ENCODE data around the gene ASNSD1. TPM values are rescaled to one million over a fixed set of nuclear protein-coding genes. Genes with fewer than 3 reads are reported as not detected.
"Not testable (repeated sequence)": the region's sequence is repeated elsewhere in the genome, so short reads cannot be mapped to it uniquely, and the experiment has no call there.

ASNSD1 gene
- total and polyA plus RNA-seq, 7 experiments from 2014 or later: 24.0 to 69.3 (median 44.8) TPM

DNA sequence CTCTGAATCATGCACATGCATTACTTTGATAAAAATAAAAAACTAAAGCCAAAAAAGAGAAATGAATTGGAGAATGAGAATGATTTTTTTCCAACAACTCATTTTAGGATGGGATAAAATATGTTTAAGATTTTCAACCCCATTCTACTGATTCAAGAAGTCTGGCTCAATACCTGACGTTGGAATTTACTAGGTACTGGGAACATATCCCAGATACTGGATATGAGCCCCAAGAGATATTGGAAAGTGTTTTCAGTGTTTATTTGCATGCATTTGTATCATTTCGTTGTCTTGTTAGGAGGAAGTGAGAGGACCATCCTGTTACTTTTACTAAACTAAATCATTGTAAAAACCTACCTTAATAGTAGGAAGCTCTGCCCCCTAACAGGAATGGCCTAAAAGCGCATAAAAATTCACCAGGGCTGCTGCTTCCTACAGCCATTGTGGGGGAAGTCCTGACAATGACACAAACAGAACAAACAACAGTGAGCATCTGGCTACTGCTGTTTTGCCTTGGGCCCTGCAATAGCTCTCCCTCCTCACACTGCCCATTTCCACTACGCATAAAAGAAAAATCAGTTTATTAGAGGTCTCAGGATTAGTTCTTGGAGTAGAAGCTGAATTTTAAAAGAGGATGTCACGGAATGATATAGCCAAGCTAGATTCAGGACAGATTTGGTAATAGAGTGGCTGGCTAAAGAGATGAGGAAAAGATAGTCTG, 48.4 kb downstream of the ASNSD1 start:
- Mint-ChIP-seq H3K9me3 (peaks cover 0 to 9% (median 0%) of the 10 kb centered on the region in 11 donors), H3K27ac (no peak overlapping the region), H3K27me3 (no peaks in the 10 kb centered on the region), H3K36me3 (peaks cover 0 to 27% (median 6%) of the 10 kb centered on the region in 5 donors), H3K4me3 (no peak overlapping the region), H3K4me1 (no peaks in the 10 kb centered on the region)
- Histone ChIP-seq H3K27me3 (ENCODE audit: control insufficient read depth in 2 of 2, insufficient read depth in 2 of 2, low read length in 2 of 2) (no peaks in the 10 kb centered on the region), H3K4me3 (ENCODE audit: low read length) (no peak overlapping the region), H3K9me3 (ENCODE audit: control insufficient read depth in 2 of 3, low read length in 3 of 3) (no peaks in the 10 kb centered on the region), H3K36me3 (ENCODE audit: control insufficient read depth in 2 of 3, insufficient read depth in 3 of 3, low read length in 3 of 3) (peaks cover 0 to 7% (median 3%) of the 10 kb centered on the region in 3 experiments), H3K4me1 (ENCODE audit: control insufficient read depth in 2 of 2, insufficient read depth in 2 of 2, low read length in 2 of 2) (no peaks in the 10 kb centered on the region), H3K27ac (ENCODE audit: low read depth, low read length) (no peak overlapping the region)
- POLR2A ChIA-PET: no interaction called here
- DNase-seq (no peak), ATAC-seq (no peak)
- intact Hi-C loops (cut with micrococcal nuclease): no loop called here
- CTCF ChIA-PET: interaction anchor here (0.7 kb wide), 1 partner anchor 84 kb away, joined by 4 read pairs; no protein-coding TSS in a partner anchor

DNA sequence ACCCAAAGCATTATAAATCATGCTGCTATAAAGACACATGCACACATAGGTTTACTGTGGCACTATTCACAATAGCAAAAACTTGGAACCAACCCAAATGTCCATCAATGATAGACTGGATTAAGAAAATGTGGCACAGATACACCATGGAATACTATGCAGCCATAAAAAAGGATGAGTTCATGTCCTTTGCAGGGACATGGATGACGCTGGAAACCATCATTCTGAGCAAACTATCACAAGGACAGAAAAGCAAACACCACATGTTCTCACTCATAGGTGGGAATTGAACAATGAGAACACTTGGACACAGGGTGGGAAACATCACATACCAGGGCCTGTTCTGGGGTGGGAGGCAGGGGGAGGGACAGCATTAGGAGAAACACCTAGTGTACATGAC, 56.3 kb downstream of the ASNSD1 start:
- H3K27me3 ChIP-seq (ENCODE audit: control insufficient read depth in 2 of 2, insufficient read depth in 2 of 2, low read length in 2 of 2); H3K4me3 Mint-ChIP-seq; CTCF ChIA-PET; intact Hi-C loops (cut with micrococcal nuclease); H3K36me3 ChIP-seq (ENCODE audit: control insufficient read depth in 2 of 3, insufficient read depth in 3 of 3, low read length in 3 of 3); H3K4me1 ChIP-seq (ENCODE audit: control insufficient read depth in 2 of 2, insufficient read depth in 2 of 2, low read length in 2 of 2); POLR2A ChIA-PET; H3K27me3 Mint-ChIP-seq; ATAC-seq; DNase-seq; H3K4me3 ChIP-seq (ENCODE audit: low read length); H3K27ac ChIP-seq (ENCODE audit: low read depth, low read length); H3K4me1 Mint-ChIP-seq; H3K9me3 ChIP-seq (ENCODE audit: control insufficient read depth in 2 of 3, low read length in 3 of 3): not testable (repeated sequence)
- Mint-ChIP-seq H3K27ac (peak overlapping the region in 1 of 9 donors; percentile 26), H3K36me3 (peaks cover 0 to 11% (median 4%) of the 10 kb centered on the region in 5 donors), H3K9me3 (peaks cover 0 to 22% (median 6%) of the 10 kb centered on the region in 11 donors)

DNA sequence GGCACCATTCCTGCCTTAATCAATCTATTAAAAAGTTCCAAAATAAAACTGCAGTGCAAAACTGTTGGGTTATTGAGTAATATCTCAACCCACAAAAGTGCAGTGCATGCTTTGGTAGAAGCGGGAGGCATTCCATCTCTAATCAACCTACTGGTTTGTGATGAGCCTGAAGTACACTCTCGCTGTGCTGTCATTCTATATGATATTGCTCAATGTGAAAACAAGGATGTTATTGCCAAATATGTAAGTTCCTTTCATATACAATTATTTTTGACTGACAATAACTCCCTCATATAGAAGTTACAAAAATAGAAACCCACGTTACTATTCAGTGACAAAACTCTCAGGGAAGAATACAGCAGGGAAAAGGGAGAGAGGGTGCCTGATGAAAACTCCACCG, 58.3 kb downstream of the ASNSD1 start:
- peaks cover 4 to 14% (median 6%) of the 10 kb centered on the region in 5 donors for H3K36me3 Mint-ChIP-seq
- DNase-seq (no peak), ATAC-seq (no peak)
- no peak overlapping the region for H3K4me3 ChIP-seq (ENCODE audit: low read length)
- H3K27ac ChIP-seq (ENCODE audit: low read depth, low read length): no peak overlapping the region
- no peaks in the 10 kb centered on the region for H3K9me3 ChIP-seq (ENCODE audit: control insufficient read depth in 2 of 3, low read length in 3 of 3)
- intact Hi-C loops (cut with micrococcal nuclease): no loop called here
- H3K36me3 ChIP-seq (ENCODE audit: control insufficient read depth in 2 of 3, insufficient read depth in 3 of 3, low read length in 3 of 3): no peaks in the 10 kb centered on the region
- no peaks in the 10 kb centered on the region for H3K27me3 ChIP-seq (ENCODE audit: control insufficient read depth in 2 of 2, insufficient read depth in 2 of 2, low read length in 2 of 2)
- POLR2A ChIA-PET: no interaction called here
- peaks cover 0 to 3% (median 0%) of the 10 kb centered on the region in 7 donors for H3K4me1 Mint-ChIP-seq
- no peaks in the 10 kb centered on the region for H3K27me3 Mint-ChIP-seq
- H3K27ac Mint-ChIP-seq: no peak overlapping the region
- CTCF ChIA-PET: no interaction called here
- H3K4me1 ChIP-seq (ENCODE audit: control insufficient read depth in 2 of 2, insufficient read depth in 2 of 2, low read length in 2 of 2): no peaks in the 10 kb centered on the region
- peaks cover 0 to 16% (median 6%) of the 10 kb centered on the region in 11 donors for H3K9me3 Mint-ChIP-seq
- H3K4me3 Mint-ChIP-seq: no peak overlapping the region

Other genes with a start within 250 kb of the ASNSD1 start
- gene WDR75, start 220.0 kb upstream of the ASNSD1 start, total RNA-seq: 10 to 100 TPM; 39.9 to 67.4 (median 60.7) TPM
- gene WDR75, start 220.0 kb upstream of the ASNSD1 start, polyA plus RNA-seq: 10 to 100 TPM; 14.2 to 19.3 TPM
- 10 to 100 TPM in 4 of 5 experiments, 1 to 10 TPM in 1; 4.2 to 38.0 (median 24.4) TPM for gene SLC40A1, start 80.7 kb upstream of the ASNSD1 start, total RNA-seq
- 100 to 1,000 TPM; 101 to 117 TPM for gene SLC40A1, start 80.7 kb upstream of the ASNSD1 start, polyA plus RNA-seq
- 10 to 100 TPM in 3 of 5 experiments, 1 to 10 TPM in 2; 4.3 to 17.9 (median 10.3) TPM for gene ANKAR, start 13.2 kb downstream of the ASNSD1 start, total RNA-seq
- 1 to 10 TPM; 3.2 to 6.9 TPM for gene ANKAR, start 13.2 kb downstream of the ASNSD1 start, polyA plus RNA-seq
- 10 to 100 TPM in 2 of 5 experiments, 1 to 10 TPM in 3; 6.8 to 24.2 (median 7.2) TPM for gene OSGEPL1, start 101.3 kb downstream of the ASNSD1 start, total RNA-seq
- 10 to 100 TPM; 16.2 to 18.2 TPM for gene OSGEPL1, start 101.3 kb downstream of the ASNSD1 start, polyA plus RNA-seq
- 100 to 1,000 TPM in 4 of 5 experiments, 10 to 100 TPM in 1; 80.1 to 208 (median 142) TPM for gene ORMDL1, start 122.9 kb downstream of the ASNSD1 start, total RNA-seq
- gene ORMDL1, start 122.9 kb downstream of the ASNSD1 start, polyA plus RNA-seq: 10 to 100 TPM; 70.5 to 85.1 TPM
- 10 to 100 TPM; 18.2 to 30.1 (median 22.5) TPM for gene PMS1, start 123.0 kb downstream of the ASNSD1 start, total RNA-seq
- 10 to 100 TPM; 11.1 to 13.7 TPM for gene PMS1, start 123.0 kb downstream of the ASNSD1 start, polyA plus RNA-seq